PC-9 (cell line): Measurements from ENCODE around the gene RCOR3.

Experiments used
- CTCF ChIP-seq: fragments of 200-600 bp; sonication (generic); conservative IDR thresholded peaks from 2 replicates; pipeline ENCODE4 v1.6.1; 2017; ENCODE audit warnings: mixed run types, antibody characterized with exemption, mild to moderate bottlenecking, moderate library complexity
- EZH2 ChIP-seq: fragments of 200-600 bp; sonication (generic); IDR thresholded peaks from 2 replicates; pipeline ENCODE4 v1.8.0; 2017; ENCODE audit warnings: antibody characterized with exemption, low read depth

DNA sequence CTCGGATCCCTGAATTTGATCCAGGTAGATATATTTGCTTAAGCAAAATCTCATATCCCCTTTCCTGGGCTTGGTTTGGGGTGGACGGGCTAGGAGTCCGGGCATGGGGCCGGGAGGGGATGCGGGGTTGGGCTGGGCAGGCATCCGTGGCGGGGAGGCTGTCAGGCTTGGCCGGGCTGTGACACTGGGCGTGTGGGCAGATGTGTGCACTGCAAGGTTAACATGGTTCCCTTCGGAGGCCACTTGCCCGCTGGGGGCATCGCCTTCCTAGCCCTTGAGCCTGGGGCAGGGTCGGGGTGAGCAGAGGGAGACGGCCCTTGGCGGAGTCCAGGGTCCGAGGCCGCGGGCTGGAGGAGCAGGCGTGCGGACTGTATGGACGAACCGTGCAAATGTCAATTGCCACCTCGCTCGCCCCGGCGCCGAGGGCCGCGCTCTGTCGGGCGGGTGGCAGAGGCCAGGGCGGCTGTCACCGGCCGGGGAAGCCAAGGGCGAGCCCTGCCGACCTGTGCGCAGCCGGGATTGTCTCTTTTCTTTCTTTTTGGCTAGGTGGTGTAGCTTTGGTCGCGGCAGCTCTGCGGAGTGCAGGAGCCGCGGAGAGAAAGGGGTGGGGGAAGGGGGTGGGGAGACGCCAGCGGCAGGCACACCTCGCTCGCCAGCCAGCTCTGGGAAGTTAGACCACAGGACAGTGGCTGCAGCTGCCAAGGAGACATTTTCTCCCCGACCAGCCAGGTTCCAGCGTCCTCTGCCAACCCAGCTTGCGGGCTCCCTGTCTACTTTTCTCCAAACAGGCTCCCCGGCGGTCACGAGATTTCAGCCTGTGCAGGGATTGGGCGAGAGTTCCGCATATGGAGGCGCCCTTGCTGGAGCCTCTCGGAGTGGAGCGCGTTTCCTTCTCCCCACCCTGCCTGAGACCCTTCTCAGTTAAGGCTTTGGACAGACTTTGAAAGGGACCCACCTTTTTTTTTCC, 1.3 kb downstream of the RCOR3 start:
- TF ChIP-seq CTCF (no peak), EZH2 (no peak)
